SK-N-SH (cell line): ENCODE measurements around the gene SPIRE2.
"Not testable (repeated sequence)": the region's sequence is repeated elsewhere in the genome, so short reads cannot be mapped to it uniquely, and the experiment has no call there.

Source experiments
- CTCF ChIP-seq: fragments of 200-600 bp; sonication (generic); IDR thresholded peaks from 2 replicates; pipeline ENCODE4 v1.6.1; 2017; ENCODE audit warnings: antibody characterized with exemption, mild to moderate bottlenecking, moderate library complexity
- FOXJ3 ChIP-seq: sonication (generic); formaldehyde crosslinking; IDR thresholded peaks from 2 replicates; pipeline ENCODE4 v1.5.1; 2020; ENCODE audit warnings: mild to moderate bottlenecking, missing genetic modification reagents
- JUND ChIP-seq: IDR thresholded peaks from 2 replicates; pipeline ENCODE4 v1.4.0; 2012
- MXI1 ChIP-seq: IDR thresholded peaks from 2 replicates; pipeline ENCODE4 v1.6.1; 2012; ENCODE audit warnings: mild to moderate bottlenecking, low read depth, low read length, improper control_type of control experiment
- POLR2AphosphoS5 ChIP-seq: IDR thresholded peaks from 2 replicates; pipeline ENCODE4 v1.6.1; 2012; ENCODE audit warnings: low read depth, low read length
- RAD21 ChIP-seq: IDR thresholded peaks from 2 replicates; pipeline ENCODE4 v1.6.1; 2012; ENCODE audit warnings: mild to moderate bottlenecking, low read length
- RCOR1 ChIP-seq: fragments of 150-350 bp; IDR thresholded peaks from 2 replicates; pipeline ENCODE4 v1.6.1; 2017; ENCODE audit warnings: antibody characterized with exemption, low read length
- TCF12 ChIP-seq: IDR thresholded peaks from 2 replicates; pipeline ENCODE4 v1.4.0; 2012

GRCh38 chr16:89879123-89879522, 50.8 kb downstream of the SPIRE2 start:
- not testable (repeated sequence) for TF ChIP-seq RCOR1; POLR2AphosphoS5; RAD21; CTCF; TCF12; JUND; MXI1; FOXJ3 (CRISPR knock-in tag)
